Fibroblast of skin of left quadriceps (primary cell): Measurements from ENCODE around the gene RAPGEF4.

Source experiments
- DNase-seq, 2 experiments: peaks; one replicate each; pipeline ENCODE4 v3.0.0-alpha.2; 2013; ENCODE audit warnings: low read depth in 2 of 2

The RAPGEF4 gene

DNA sequence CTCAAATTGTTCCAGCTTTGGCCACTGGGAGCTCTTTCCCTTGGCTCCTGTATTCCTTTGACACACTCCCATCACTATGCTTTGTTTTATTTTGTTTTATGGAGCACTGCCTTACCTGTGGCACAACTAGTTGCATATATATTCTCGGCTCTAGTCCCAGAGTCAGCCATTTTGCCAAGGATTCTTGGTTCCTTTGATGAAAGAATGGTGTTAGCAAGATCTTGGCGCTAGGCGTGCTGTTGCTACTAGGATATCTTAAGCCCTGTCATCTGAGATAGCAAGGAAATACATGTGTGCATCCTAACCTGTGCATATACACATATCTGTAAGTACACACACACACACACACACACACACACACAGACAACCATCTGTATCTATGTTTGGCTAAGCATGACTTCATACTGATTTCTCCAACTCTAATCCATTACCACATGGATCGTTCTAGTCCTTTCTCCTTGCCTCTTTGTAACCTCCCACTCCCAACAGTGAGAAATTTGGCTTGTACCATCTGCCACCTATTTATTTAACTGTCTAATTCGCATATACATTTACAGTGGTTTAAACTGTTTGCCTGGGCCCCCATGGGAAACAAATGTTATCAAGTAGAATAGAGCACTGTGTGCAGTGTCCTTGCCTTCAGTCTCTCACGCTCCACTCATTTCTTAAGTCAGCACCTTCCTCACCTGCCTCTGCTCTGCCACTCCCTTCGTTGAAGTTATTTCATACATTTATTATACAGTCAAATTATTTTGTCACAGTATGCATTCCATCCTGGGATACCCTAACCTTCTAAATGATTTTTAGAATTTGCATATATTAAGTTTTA is 202.5 kb downstream of the RAPGEF4 start:
- DNase-seq, result no peak

DNA sequence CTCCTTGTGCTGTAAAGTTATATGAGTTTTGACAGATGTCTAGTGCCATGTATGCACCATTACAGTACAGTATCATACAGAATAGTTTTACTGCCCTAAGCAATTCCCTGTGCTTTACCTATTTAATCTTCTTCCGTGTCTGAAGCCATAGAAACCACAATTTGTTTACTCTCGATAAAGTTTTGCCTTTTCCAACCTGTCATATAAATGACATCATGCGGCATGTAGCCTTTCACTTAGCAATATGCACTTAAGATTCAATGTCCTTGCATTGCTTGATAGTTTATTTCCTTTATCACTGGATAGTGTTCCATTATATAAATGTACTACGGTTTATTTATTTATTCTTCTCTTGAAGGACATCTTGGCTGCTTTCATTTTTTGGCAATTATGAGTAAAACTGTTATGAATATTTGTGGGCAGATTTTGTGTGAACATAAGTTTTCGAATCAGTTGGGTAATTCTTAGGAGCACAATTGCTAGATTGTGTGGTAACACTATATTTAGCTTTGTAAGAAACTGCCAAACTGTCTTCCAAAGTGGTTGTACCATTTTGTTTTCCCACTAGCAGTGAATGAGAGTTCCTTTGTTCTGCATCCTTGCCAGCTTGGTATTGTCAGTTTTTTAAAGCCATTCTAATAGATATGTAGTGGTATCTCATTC is 203.2 kb downstream of the RAPGEF4 start:
- no peak for DNase-seq

- DNase-seq, result no peak
Measured at GRCh38 chr2:172943539-172943938, 207.9 kb downstream of the RAPGEF4 start.

DNA sequence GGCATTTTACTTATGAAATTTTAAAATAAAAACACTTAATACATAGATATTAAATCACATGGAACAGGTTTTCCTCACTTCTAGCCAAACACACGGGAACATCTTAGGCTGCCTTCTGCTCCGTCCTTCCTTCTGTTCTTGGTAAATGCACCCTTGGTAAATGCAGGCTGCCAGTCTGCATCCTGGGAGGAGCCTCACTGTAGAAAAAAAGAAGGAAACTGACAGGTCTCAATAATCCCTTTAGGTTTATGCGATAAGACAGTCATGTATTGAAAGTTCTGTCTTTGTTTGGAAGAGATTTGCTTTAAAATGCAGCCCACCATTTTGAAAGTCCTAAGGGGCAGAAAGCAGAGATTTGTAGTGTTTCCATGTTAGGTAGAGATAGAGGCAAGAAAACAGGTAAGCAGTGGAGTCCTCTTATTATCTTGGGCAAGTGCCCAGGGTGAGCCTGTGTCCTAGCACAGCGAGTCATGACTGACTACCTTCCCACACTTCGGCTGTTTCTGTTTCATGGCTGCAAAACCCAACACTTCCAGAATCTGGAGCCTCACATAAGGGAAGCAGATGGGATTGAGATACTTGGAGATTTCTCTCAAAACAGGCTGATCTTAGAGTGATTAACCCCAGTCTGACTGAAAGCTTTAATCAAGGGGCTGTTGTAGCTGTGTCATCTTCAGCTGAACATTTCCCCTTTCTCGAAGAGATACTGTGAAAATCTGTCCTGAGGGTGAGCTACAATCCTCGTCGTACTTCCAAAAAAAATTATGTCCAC is 208.6 kb downstream of the RAPGEF4 start:
- DNase-seq, result no peak

DNA sequence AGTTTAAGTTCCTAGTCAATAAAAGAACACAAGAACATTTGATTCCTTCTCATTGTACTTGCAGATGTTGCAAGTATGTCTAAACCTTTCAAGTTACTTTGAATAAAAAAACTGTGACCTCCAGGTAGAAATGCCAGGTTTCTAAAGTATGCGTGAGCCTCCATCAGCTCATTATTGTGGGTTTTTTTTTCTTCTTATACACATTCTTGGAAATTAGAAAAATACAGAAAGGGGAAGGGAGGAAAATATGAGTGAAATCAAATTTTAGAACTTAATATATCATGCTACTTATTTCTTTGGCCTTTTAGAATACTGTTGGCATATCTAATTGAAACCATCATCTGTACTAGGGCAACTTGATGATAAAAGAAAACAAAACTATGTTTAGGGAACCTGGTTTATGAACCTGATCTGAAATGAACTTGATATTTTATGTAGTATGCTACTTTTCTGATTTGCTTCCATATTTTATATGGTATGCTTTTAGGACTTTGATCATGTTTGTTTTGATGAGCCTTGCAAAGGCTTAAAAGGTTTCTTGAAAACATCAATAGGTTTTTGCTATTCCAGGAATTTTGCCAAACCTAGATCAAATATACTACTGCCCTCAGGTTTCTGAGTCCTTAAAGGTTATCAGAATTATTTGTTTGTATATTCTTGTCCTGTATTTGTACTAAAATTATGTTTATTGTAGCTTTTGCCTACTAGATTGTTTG is 209.3 kb downstream of the RAPGEF4 start:
- no peak for DNase-seq

GRCh38 chr2:172945510-172945850 is 209.8 kb downstream of the RAPGEF4 start:
- DNase-seq, result no peak

GRCh38 chr2:172947461-172948153 is 212.0 kb downstream of the RAPGEF4 start:
- no peak for DNase-seq

DNA sequence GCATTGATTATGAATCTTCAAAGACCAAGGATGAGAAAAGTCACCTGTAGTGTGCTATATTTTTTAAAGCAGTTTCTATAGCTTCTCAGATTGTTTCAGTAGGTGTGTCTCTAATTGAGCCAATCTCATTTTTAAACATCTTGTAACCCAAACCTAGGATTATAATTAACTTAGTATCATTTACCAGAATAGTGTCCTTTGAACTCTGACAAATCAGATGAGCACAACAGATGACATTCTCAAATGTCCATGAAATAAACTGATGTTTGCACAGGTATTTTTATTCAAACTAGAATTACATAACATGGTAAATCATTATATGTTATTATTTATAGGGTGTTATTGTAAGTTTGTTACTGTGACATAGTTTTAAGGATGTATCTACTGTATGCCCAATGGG is 213.9 kb downstream of the RAPGEF4 start:
- no peak for DNase-seq

DNA sequence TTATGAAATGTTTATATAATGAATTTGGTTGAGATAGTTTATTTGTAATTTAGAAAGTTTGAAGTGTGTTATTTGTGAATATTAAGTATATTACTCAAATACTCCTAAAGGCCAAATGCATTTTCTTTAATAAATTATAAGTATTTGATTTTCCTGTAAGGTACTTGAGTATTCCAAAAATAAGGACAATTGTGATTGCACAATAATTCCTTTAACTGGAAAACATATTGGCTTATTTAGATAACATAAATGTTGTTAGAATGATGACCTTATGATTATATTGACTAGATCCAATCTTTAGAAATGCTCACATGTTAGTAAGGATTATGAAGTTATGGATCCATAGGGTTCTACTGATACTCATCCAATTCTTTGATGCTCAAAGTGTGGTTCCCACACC is 214.9 kb downstream of the RAPGEF4 start:
- DNase-seq, result no peak

- DNase-seq, result no peak
Measured at GRCh38 chr2:172951554-172951953, 215.9 kb downstream of the RAPGEF4 start.

GRCh38 chr2:172953411-172953810 is 217.8 kb downstream of the RAPGEF4 start:
- no peak for DNase-seq

DNA sequence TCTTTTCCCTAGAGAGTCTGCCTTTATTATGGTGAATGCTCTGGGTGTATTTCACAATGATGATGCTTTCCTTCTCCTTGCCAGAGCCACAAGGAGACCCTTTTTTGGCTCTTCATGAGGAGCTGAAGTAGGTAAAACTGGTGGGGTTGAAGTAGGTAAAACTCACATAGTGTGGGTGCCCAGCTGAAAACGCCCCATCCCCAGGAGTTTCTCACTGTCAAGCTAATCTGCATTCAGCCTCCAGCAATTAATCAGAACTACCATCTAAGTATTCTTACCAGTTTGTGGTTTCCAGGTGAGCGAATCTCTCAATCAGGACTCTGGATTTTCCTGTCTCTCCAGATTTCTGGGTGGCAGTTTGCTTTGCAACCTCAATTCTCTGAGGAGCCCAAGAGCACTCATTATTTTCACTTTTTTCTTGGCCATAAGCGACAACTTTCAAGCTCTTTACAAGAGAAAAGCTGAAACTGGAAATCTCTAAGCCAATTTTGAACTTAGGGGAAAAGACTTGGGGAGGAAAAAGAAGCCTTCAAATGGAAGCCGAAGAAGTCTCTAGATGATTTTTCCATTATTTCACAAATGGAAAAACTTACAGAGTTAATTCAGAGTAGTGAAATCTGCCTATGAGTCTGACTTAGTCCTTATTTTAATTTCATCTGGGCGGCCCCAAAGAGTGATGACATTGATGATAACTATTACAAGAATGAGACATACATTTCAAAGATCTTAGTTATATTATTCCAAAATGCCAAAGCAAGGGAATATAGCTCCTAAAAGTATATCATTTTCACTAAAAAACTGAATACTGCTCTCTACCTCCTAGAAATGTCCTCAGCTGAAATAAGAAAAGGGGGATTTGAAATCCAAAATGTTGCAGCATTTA is 218.6 kb downstream of the RAPGEF4 start:
- no peak for DNase-seq

DNA sequence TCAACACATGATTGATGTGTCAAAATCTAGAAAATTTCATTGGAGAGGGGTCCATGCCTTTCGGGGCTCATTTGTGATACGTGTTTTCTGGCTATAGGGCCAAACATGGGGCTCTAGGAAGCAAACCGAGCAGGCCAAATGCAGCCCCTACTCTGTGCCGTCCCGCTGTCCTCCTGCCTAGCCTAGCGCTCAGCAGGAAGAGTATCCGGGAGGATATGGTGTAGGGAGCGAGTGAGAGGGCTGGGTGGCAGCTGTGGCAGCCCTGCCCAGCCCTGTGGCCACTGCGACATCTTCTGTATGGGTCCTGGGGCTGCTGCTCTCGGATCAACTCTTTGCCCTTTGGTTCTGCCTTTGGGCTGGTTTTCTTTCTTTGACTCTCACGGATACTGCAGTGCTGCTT is 219.9 kb downstream of the RAPGEF4 start:
- DNase-seq, result no peak

DNA sequence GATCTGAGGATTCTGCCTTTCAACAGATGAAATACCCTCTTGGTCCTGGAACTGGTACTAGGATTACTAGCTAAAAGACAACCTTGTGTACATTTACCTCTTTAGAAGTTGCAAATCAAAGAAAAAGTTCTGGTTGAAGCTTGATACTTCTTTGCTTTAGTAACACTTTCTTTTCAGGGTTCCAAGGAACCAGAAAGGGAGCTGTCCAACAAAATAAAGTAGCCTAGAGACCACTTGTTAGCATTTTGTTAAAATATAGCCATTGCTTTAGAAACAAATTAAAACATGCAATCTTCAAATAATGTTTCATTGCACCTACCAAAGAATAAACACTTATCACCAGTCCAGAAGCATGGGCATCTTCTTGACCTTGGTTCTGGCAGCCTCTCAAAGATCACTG is 222.1 kb downstream of the RAPGEF4 start:
- DNase-seq, result no peak

DNA sequence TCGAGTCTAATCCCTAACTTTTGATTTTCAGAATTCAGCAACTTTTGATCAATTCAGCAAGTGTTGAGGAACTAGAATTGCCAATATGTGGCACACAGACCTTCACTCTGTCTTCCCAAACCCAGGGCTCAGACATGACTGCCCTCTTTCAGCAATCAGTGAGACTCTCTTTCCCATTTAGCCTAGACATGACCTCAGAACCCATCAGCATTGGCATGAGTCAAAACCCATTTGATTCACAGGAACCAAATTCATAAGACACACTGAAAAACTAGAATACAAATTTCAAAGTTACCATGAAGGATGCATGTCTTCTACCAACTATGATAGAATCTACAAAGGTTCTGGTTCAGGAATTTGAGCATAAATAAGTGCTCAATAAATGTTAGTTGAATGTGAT is 226.4 kb downstream of the RAPGEF4 start:
- DNase-seq, result no peak

DNA sequence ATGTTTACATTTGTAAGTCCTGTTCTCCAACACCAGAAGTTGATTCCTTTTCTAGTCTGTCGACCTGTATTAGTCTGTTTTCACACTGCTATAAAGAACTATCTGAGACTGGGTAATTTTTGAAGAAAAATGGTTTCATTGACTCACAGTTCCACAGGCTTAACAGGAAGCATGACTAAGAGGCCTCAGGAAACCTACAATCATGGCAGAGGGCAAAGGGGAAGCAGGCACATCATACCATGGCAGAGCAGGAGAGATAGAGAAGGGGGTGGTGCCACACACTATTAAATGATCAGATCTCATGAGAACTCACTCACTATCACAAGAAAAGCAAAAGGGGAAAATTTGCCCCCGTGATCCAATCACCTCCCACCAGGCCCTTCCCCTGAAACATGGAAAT is 227.2 kb downstream of the RAPGEF4 start:
- no peak for DNase-seq

DNA sequence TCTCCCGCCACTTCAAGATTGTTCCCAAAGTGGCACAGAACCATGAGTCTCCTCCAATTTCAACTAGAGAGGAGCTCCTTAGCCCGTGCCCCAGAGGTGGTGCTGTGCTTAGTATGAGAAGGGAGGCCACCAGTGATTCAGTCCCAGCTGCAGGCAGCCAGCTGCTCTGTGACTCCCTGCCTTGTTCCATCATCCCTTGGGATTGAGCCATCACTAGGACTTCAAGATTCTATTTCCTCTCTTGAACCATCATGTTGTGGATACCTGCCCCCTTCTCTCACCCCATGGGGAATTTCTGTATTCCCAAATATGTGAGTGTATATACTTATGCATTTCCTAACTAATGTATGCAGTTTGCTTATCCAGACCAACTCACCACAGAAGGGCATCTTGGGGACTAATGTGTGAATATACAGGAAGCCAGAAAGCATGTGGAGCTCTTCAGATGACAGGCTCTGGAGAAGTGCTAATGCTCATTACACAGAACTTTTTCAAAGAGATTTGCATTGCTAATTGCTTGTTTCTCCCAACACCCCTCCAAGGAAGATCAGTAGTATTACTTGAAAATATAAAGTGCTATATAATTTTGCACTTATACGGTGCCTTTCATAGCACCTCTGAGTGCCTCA is 229.0 kb downstream of the RAPGEF4 start:
- no peak for DNase-seq

GRCh38 chr2:172965433-172966212 is 230.0 kb downstream of the RAPGEF4 start:
- DNase-seq, result no peak
